Peyer's patch (tissue), 4 donors: ENCODE measurements around the gene PDZD2. TPM values are rescaled to one million over a fixed set of nuclear protein-coding genes. Genes with fewer than 3 reads are reported as not detected.

Experiments used
- DNase-seq, 3 donors: peaks; one replicate each; pipeline ENCODE4 v3.0.0-alpha.2; 2017 to 2019
- H3K27ac ChIP-seq, 4 donors: fragments of 200-600 bp; sonication (generic); one replicate each; pipeline ENCODE4 v1.5.1; 2016 to 2019
- H3K27me3 ChIP-seq, 2 donors: fragments of 200-600 bp; sonication (generic); one replicate each; pipeline ENCODE4 v1.5.1; 2019
- H3K36me3 ChIP-seq, 3 donors: fragments of 200-600 bp; sonication (generic); one replicate each; pipeline ENCODE4 v1.5.1; 2016 to 2019
- H3K4me1 ChIP-seq, 4 donors: fragments of 200-600 bp; sonication (generic); one replicate each; pipeline ENCODE4 v1.5.1; 2016 to 2019
- H3K4me3 ChIP-seq, 4 donors: fragments of 200-600 bp; sonication (generic); 1 replicate in 3 of 4; 2 replicates in 1 of 4; pipeline ENCODE4 v1.5.1; 2016 to 2019; ENCODE audit warnings: mild to moderate bottlenecking in 1 of 4
- H3K9me3 ChIP-seq, 4 donors: fragments of 200-600 bp; sonication (generic); one replicate each; pipeline ENCODE4 v1.5.1; 2016 to 2019; ENCODE audit warnings: mild to moderate bottlenecking in 1 of 4
- POLR2A ChIP-seq, 2 donors: fragments of 450-650 bp; IDR thresholded peaks; one replicate each; pipeline ENCODE4 v1.5.1; 2017; ENCODE audit warnings: antibody characterized with exemption in 2 of 2, mild to moderate bottlenecking in 2 of 2, moderate library complexity in 2 of 2
- total RNA-seq, 4 donors: library from RNA; depleted of rRNA; stranded (reverse); fragments of >200 nt; gene quantifications; one replicate each; pipeline ENCODE4 v1.1.0, GENCODE V29; 2016
- TF ChIP-seq, protein P1 (sequence below), 6 experiments: fragments of 450-650 bp in 4 of 6; fragments of 200-600 bp in 2 of 6; sonication (generic) in 1 of 6; IDR thresholded peaks; one replicate each; pipeline ENCODE4 v1.5.1; 2017 to 2019; ENCODE audit warnings: antibody characterized with exemption in 6 of 6, mild to moderate bottlenecking in 3 of 6, moderate library complexity in 1 of 6

Gene PDZD2
- total RNA-seq, 4 donors from 2014 or later = 0.53 to 7.4 (median 3.0) TPM

DNA sequence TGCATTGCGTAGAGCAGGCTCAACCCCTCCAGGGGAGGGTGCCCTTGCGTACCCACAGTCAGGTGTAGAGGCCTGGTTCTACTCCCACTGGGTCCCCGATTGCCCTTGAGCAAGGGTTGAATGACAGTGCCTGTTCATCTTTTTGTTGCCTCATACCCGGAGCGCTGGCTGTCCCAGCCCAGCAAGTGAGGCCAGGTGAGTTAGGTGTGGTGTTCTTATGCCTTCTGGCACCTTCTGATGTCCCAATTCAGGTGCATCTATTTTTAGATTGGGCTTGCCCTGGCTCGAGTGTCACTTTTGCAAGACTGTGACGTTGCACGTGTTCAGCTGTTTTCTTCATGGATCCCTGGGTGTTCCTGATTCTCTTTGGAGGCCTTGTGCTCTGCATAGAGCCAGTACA, 277.4 kb downstream of the PDZD2 start:
- Histone ChIP-seq H3K9me3 (no peaks in the 10 kb centered on the region), H3K27ac (no peak overlapping the region), H3K4me1 (no peaks in the 10 kb centered on the region), H3K4me3 (no peak overlapping the region), H3K27me3 (no peaks in the 10 kb centered on the region), H3K36me3 (no peaks in the 10 kb centered on the region)
- TF ChIP-seq POLR2A (IDR thresholded peaks at IDR 0.05) = no peak
- TF ChIP-seq, protein P1, sequence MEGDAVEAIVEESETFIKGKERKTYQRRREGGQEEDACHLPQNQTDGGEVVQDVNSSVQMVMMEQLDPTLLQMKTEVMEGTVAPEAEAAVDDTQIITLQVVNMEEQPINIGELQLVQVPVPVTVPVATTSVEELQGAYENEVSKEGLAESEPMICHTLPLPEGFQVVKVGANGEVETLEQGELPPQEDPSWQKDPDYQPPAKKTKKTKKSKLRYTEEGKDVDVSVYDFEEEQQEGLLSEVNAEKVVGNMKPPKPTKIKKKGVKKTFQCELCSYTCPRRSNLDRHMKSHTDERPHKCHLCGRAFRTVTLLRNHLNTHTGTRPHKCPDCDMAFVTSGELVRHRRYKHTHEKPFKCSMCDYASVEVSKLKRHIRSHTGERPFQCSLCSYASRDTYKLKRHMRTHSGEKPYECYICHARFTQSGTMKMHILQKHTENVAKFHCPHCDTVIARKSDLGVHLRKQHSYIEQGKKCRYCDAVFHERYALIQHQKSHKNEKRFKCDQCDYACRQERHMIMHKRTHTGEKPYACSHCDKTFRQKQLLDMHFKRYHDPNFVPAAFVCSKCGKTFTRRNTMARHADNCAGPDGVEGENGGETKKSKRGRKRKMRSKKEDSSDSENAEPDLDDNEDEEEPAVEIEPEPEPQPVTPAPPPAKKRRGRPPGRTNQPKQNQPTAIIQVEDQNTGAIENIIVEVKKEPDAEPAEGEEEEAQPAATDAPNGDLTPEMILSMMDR (IDR thresholded peaks at IDR 0.05) = no peak
- no peak for DNase-seq

DNA sequence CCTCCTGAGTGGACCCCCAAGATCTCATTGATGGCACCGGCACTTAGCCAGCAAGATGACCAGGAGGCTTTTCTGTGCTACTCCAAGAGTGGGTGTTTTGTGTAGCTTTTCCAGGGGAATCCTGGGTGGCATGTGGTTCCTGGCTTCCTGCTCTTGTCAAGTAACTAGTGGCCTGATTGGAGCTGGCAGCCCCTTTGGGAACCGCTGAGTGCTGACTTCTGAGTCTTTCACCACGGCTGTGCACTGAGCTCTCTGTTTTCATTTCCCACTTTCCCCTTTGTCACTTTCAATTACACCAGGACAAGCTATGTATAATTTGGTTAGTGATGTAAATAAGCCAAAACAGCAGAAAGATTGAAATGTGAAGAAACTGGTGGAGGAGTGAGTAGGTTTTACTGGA, 279.8 kb downstream of the PDZD2 start:
- no peak overlapping the region for H3K27ac ChIP-seq
- no peak for DNase-seq
- no peaks in the 10 kb centered on the region for H3K4me1 ChIP-seq
- TF ChIP-seq POLR2A (IDR thresholded peaks at IDR 0.05) = no peak
- H3K27me3 ChIP-seq = no peaks in the 10 kb centered on the region
- H3K36me3 ChIP-seq = no peaks in the 10 kb centered on the region
- no peaks in the 10 kb centered on the region for H3K9me3 ChIP-seq
- H3K4me3 ChIP-seq = no peak overlapping the region

DNA sequence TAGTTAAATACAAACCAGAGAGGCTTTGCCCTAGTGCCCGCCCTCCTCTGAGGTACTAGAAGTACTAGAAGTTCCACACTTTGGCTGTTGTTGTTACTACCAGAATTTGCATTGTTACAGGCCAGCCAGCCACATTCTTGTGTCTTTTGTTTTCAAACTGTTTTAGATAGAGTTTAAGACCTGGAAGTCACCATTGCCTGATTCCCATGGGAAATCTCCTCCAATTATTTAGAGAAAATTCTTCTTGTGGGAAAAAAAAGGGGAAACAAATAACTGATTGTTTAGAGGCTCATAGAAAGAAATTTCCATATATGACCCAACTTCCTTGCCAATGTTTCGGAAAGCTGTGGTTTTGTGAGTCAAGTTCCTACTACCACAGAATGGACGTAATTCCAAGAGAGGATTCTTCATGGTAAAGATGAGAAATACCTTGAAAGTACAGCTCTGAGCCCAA, 282.9 kb downstream of the PDZD2 start:
- no peak overlapping the region for H3K27ac ChIP-seq
- no peaks in the 10 kb centered on the region for H3K27me3 ChIP-seq
- H3K4me1 ChIP-seq = no peaks in the 10 kb centered on the region
- no peaks in the 10 kb centered on the region for H3K9me3 ChIP-seq
- DNase-seq = no peak
- H3K36me3 ChIP-seq = no peaks in the 10 kb centered on the region
- TF ChIP-seq POLR2A (IDR thresholded peaks at IDR 0.05) = no peak
- TF ChIP-seq, protein P1 (IDR thresholded peaks at IDR 0.05) = no peak
- no peak overlapping the region for H3K4me3 ChIP-seq

DNA sequence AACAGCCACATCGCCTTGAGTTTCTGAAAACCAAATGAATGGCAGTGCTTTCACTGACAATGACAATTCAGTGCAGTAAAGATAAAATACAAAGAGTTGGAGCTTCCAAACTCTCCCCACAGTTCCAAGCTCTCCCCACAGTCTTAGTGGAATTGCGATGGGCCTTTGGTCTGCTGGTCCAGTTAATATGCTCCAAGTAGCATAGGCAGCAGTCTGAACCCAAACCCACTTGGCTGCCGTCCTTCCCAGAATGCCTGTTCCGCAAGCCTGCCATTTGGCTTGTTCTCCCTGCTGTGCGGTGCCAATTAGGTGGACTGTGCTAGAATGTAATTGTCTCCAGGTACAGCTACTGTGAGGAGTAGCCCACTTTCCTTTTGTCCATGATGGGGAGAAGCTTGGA, 285.1 kb downstream of the PDZD2 start:
- no peak for TF ChIP-seq POLR2A (IDR thresholded peaks at IDR 0.05)
- TF ChIP-seq, protein P1 (IDR thresholded peaks at IDR 0.05) = no peak

DNA sequence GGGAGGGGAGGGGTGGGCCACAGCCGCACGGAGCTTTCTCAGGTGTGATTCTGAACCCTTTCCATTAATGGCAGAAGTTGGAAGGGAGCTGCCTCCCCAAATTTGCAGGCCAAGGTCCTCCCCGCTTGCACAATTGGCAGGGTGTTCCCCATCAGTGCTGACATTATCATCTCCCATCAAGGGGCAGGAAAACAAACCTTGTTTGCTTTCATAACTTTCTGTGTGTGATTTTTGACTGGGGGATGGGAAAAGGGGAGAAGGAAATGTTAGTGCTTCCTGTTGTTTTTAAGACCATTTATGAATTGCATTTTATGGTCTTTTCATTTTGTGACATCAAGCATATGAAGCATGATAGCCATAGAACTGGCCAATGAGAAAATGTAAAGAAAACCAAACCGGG, 292.9 kb downstream of the PDZD2 start:
- H3K36me3 ChIP-seq = no peaks in the 10 kb centered on the region
- no peak for DNase-seq
- H3K4me1 ChIP-seq = no peaks in the 10 kb centered on the region
- no peak overlapping the region for H3K4me3 ChIP-seq
- TF ChIP-seq, protein P1 (IDR thresholded peaks at IDR 0.05) = no peak
- no peak for TF ChIP-seq POLR2A (IDR thresholded peaks at IDR 0.05)
- H3K27me3 ChIP-seq = no peaks in the 10 kb centered on the region
- H3K9me3 ChIP-seq = no peaks in the 10 kb centered on the region
- no peak overlapping the region for H3K27ac ChIP-seq

More for the DNA sequence above, 285.1 kb downstream of the PDZD2 start:
- H3K4me3 ChIP-seq = no peak overlapping the region
- no peaks in the 10 kb centered on the region for H3K36me3 ChIP-seq
- no peak for DNase-seq
- H3K27me3 ChIP-seq = no peaks in the 10 kb centered on the region
- no peaks in the 10 kb centered on the region for H3K9me3 ChIP-seq
- H3K4me1 ChIP-seq = no peaks in the 10 kb centered on the region
- H3K27ac ChIP-seq = no peak overlapping the region

DNA sequence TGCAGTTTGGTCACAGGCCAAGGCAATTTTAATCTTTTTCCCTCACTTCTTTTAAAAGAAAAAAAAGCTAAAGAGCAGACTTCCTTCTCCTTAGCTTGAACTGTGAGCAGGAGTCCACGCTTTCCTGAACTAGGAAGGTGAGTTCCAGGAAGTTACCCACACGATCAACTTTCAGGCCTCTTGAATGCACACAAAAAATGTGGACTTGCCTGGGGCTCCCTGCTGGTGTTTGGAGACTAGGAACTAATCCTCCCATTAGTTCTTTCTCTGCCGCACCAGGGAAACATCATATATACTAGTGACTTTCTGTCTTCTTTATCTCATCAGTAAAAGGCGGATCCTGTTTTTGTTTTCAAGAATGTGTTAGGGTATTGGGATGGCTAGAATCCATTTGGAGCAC, 295.2 kb downstream of the PDZD2 start:
- Histone ChIP-seq H3K4me3 (no peak overlapping the region), H3K36me3 (no peaks in the 10 kb centered on the region), H3K4me1 (no peaks in the 10 kb centered on the region), H3K27me3 (no peaks in the 10 kb centered on the region), H3K27ac (no peak overlapping the region), H3K9me3 (no peaks in the 10 kb centered on the region)
- TF ChIP-seq POLR2A (IDR thresholded peaks at IDR 0.05) = no peak
- TF ChIP-seq, protein P1 (IDR thresholded peaks at IDR 0.05) = no peak
- no peak for DNase-seq
